ENCODE measurements around the gene PTGDR2. TPM values are rescaled to one million over a fixed set of nuclear protein-coding genes. Genes with fewer than 3 reads are reported as not detected.

Gene PTGDR2
- total and polyA plus RNA-seq, 4 donors, result 0.13 to 0.23 (median 0.17) TPM

GRCh38 chr11:60841797-60842667 is 13.7 kb downstream of the PTGDR2 start, which contains the start of gene CCDC86:
TSS of gene CCDC86 (plus strand) at chr11:60842113. CDS start at chr11:60842125, 12 bp downstream.
- no peaks in the 10 kb centered on the region for H3K9me3 ChIP-seq (ENCODE audit: control insufficient read depth in 4 of 4, insufficient read depth in 3 of 4, low read length in 3 of 4)
- H3K4me1 ChIP-seq (ENCODE audit: control insufficient read depth in 5 of 5, insufficient read depth in 5 of 5, low read length in 5 of 5), result peaks cover 4 to 32% (median 17%) of the 10 kb centered on the region in 5 donors
- ATAC-seq (ENCODE audit: insufficient read depth, low FRiP score), result peak; percentile 89
- WGBS, 2 donors, result 1% methylated on average over 55 to 57 of the region's 57 CpGs
- peaks cover 0 to 2% (median 0%) of the 10 kb centered on the region in 4 donors for H3K36me3 ChIP-seq (ENCODE audit: control insufficient read depth in 4 of 4, insufficient read depth in 4 of 4, low read length in 4 of 4)
- no peak for TF ChIP-seq CTCF (IDR thresholded peaks at IDR 0.05; ENCODE audit: control extremely low read depth, extremely low read depth)
- peak within 1 kb of the TSS; percentile 85 for H3K4me3 ChIP-seq
- H3K27me3 ChIP-seq (ENCODE audit: control insufficient read depth in 3 of 3, insufficient read depth in 3 of 3, low read length in 2 of 3), result no peaks in the 10 kb centered on the region
- H3K27ac ChIP-seq (ENCODE audit: low read depth in 1 of 2, low read length in 1 of 2), result peak within 1 kb of the TSS; percentile 38 to 70
- DNase-seq, result peak; percentile 97 to 99 (median 98)
- H3K9ac ChIP-seq (ENCODE audit: insufficient read depth in 1 of 2, low read length in 2 of 2), result peak within 1 kb of the TSS; percentile 78 to 82

DNA sequence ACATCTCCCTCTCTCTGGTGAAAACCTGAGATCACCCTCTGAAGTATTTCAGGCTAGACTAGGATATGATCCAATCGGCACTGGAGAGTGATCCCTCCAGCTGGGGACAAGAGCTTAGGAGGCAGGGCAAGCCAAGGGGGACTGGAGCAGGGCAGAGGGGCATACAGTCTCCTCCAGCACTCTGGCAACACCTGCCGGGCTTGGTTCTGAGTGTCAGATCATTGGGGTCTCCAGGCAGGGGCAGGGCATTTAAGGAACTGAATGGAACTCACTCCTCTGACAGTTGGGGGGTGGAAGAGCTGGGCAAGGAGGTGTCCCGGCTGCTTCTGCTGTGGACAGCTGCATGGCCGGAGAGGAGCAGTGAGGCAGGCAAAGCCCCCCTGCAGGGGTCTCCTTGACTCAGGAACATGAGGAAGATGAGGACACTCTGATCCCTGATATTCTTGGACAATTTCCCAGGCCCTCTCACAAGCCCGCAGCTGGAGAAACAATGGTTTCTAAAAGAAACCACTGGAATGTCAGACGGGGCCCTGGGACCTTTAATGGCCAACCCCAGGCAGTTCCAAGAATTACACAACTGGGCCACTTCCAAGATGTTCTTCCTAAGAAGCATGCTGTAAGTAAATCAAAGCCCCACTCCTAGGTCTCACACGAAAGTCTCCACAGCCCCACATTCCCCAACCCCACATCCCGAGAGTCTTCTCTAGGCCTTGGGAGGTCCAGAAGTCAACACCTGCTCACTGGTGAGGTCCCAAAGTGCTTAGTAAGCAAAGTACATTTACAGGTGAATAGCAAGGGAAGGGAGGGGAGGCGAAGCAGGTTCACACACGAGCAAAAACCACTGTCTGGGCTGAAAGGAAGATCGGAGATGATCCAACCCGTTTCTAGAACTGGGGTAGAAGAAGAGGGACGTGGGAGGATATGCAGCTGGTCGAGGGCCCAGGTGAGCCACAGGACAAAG is 15.0 kb downstream of the PTGDR2 start:
- Histone ChIP-seq H3K4me1 (ENCODE audit: control insufficient read depth in 5 of 5, insufficient read depth in 5 of 5, low read length in 5 of 5) (peaks cover 4 to 32% (median 17%) of the 10 kb centered on the region in 5 donors), H3K9ac (ENCODE audit: insufficient read depth in 1 of 2, low read length in 2 of 2) (no peak overlapping the region), H3K27ac (ENCODE audit: low read depth in 1 of 2, low read length in 1 of 2) (peak overlapping the region in 1 of 2 donors; percentile 52), H3K9me3 (ENCODE audit: control insufficient read depth in 4 of 4, insufficient read depth in 3 of 4, low read length in 3 of 4) (no peaks in the 10 kb centered on the region), H3K4me3 (no peak overlapping the region), H3K27me3 (ENCODE audit: control insufficient read depth in 3 of 3, insufficient read depth in 3 of 3, low read length in 2 of 3) (no peaks in the 10 kb centered on the region), H3K36me3 (ENCODE audit: control insufficient read depth in 4 of 4, insufficient read depth in 4 of 4, low read length in 4 of 4) (peaks cover 0 to 2% (median 0%) of the 10 kb centered on the region in 4 donors)
- DNase-seq (peak; percentile 50 to 76 (median 64)), ATAC-seq (ENCODE audit: insufficient read depth, low FRiP score) (no peak)
- 78 to 84% methylated on average over 14 of the region's 14 CpGs for WGBS, 2 donors
- no peak for TF ChIP-seq CTCF (IDR thresholded peaks at IDR 0.05; ENCODE audit: control extremely low read depth, extremely low read depth)

GRCh38 chr11:60838132-60838531 is 17.6 kb downstream of the PTGDR2 start:
- no peak for ATAC-seq (ENCODE audit: insufficient read depth, low FRiP score)
- Histone ChIP-seq H3K4me1 (ENCODE audit: control insufficient read depth in 5 of 5, insufficient read depth in 5 of 5, low read length in 5 of 5) (peaks cover 4 to 18% (median 7%) of the 10 kb centered on the region in 5 donors), H3K36me3 (ENCODE audit: control insufficient read depth in 4 of 4, insufficient read depth in 4 of 4, low read length in 4 of 4) (no peaks in the 10 kb centered on the region), H3K9me3 (ENCODE audit: control insufficient read depth in 4 of 4, insufficient read depth in 3 of 4, low read length in 3 of 4) (no peaks in the 10 kb centered on the region), H3K27ac (ENCODE audit: low read depth in 1 of 2, low read length in 1 of 2) (no peak overlapping the region), H3K27me3 (ENCODE audit: control insufficient read depth in 3 of 3, insufficient read depth in 3 of 3, low read length in 2 of 3) (peaks cover 0 to 5% (median 0%) of the 10 kb centered on the region in 3 donors), H3K4me3 (no peak overlapping the region), H3K9ac (ENCODE audit: insufficient read depth in 1 of 2, low read length in 2 of 2) (no peak overlapping the region)
- no peak for DNase-seq
- 80 to 84% methylated on average over 7 of the region's 7 CpGs for WGBS, 2 donors
- no peak for TF ChIP-seq CTCF (IDR thresholded peaks at IDR 0.05; ENCODE audit: control extremely low read depth, extremely low read depth)
